ENCODE results near the gene FBXO27. TPM values are rescaled to one million over a fixed set of nuclear protein-coding genes. Genes with fewer than 3 reads are reported as not detected.
"Not testable (repeated sequence)": the region's sequence is repeated elsewhere in the genome, so short reads cannot be mapped to it uniquely, and the experiment has no call there.

FBXO27 gene
- total RNA-seq, 1 donor: 7.2 TPM

DNA sequence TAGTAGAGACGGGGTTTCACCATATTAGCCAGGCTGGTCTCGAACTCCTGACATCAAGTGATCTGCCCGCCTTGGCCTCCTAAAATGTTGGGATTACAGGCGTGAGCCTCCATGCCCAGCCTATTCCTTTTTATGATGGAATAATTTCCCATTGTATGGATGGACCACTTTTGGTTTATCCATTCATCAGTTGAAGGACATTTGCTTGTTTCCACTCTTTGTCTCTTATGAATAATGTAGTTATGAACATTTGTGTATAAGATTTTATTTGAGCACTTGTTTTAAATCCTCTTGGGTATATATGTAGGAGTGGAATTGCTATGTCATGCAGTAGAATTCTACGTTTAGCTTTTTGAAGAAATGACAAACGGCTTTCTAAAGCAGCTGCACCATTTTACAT lies 23.3 kb downstream of the FBXO27 start:
- DNase-seq (ENCODE audit: low read depth): no peak
- TF ChIP-seq, protein P1, sequence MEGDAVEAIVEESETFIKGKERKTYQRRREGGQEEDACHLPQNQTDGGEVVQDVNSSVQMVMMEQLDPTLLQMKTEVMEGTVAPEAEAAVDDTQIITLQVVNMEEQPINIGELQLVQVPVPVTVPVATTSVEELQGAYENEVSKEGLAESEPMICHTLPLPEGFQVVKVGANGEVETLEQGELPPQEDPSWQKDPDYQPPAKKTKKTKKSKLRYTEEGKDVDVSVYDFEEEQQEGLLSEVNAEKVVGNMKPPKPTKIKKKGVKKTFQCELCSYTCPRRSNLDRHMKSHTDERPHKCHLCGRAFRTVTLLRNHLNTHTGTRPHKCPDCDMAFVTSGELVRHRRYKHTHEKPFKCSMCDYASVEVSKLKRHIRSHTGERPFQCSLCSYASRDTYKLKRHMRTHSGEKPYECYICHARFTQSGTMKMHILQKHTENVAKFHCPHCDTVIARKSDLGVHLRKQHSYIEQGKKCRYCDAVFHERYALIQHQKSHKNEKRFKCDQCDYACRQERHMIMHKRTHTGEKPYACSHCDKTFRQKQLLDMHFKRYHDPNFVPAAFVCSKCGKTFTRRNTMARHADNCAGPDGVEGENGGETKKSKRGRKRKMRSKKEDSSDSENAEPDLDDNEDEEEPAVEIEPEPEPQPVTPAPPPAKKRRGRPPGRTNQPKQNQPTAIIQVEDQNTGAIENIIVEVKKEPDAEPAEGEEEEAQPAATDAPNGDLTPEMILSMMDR (IDR thresholded peaks at IDR 0.05; ENCODE audit: insufficient read depth, low read length): no peak
- H3K4me3 ChIP-seq (ENCODE audit: low read depth, low read length): no peak overlapping the region

DNA sequence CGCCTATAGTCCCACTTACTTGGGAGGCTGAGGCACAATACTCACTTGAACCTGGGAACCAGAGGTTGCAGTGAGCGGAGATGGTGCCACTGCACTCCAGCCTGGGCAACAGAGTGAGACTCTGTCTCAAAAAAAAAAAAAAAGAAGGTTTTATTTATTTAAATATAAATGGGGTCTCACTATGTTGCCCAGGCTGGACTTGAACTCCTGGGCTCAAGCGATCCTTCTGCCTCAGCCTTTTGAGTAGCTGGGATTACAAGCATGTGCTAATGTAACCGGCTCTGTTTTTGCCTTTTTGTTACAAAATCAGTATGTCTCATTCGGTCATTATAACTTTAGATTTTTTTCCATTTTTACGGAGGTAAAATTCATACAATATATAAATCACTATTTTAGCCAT lies 24.2 kb downstream of the FBXO27 start:
- no peak for DNase-seq (ENCODE audit: low read depth)
- TF ChIP-seq, protein P1 (IDR thresholded peaks at IDR 0.05; ENCODE audit: insufficient read depth, low read length): no peak
- no peak overlapping the region for H3K4me3 ChIP-seq (ENCODE audit: low read depth, low read length)

DNA sequence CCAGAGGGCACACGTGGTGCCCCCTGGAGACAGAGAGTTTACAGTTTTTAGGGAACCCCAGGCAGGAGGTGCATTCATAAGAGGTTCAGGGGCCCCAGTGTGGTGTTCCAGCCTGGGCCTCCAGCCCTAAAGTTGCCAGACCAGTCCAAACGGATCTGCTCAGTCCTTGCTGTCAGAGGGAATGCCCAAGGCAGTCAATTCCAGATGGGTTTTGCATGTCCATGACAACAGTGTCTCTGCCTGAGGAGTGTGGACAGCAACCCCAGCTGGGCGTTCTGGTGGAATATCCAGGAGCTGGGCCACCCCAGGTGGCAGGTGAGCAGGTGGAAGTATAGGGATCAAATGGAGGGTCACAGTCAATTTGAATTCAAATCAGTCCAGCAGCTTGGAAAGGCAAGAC lies 25.3 kb downstream of the FBXO27 start:
- H3K4me3 ChIP-seq (ENCODE audit: low read depth, low read length): no peak overlapping the region
- TF ChIP-seq, protein P1 (IDR thresholded peaks at IDR 0.05; ENCODE audit: insufficient read depth, low read length): no peak
- no peak for DNase-seq (ENCODE audit: low read depth)

DNA sequence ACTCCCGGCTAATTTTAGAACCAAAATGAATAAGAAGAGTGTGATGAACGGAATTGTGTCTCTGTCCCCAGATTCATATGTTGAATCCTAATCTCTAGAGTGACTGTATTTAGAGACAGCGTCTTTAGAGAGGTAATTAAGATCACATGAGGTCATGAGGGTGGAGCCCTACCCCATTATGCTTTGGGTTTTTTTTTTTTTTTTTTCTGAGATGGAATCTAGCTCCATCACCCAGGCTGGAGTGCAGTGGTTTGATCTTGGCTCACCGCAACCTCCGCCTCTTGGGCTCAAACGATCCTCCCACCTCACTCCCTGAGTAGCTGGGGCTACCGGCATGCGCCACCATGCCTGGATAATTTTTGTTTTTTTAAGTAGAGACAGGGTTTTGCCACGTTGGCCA lies 27.9 kb downstream of the FBXO27 start:
- no peak for DNase-seq (ENCODE audit: low read depth)
- TF ChIP-seq, protein P1 (IDR thresholded peaks at IDR 0.05; ENCODE audit: insufficient read depth, low read length): no peak
- H3K4me3 ChIP-seq (ENCODE audit: low read depth, low read length): no peak overlapping the region

DNA sequence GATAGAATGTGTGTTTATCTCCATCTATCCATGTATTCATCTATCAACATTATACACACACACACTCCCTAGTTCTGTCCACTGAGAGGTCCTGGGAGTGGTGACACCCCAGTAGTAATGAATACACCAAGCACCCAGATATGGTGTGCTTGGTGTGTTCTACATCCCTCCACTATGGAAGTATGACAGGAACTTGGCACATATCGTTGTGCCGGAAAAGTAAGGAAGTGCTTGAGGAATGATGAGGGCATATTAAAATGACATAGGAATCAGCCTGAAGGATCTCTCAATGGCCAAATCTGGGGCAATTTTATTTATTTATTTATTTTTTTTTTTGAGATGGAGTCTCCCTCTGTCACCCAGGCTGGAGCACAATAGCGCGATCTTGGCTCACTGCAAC lies 28.6 kb downstream of the FBXO27 start:
- H3K4me3 ChIP-seq (ENCODE audit: low read depth, low read length): no peak overlapping the region
- no peak for DNase-seq (ENCODE audit: low read depth)
- TF ChIP-seq, protein P1 (IDR thresholded peaks at IDR 0.05; ENCODE audit: insufficient read depth, low read length): no peak

DNA sequence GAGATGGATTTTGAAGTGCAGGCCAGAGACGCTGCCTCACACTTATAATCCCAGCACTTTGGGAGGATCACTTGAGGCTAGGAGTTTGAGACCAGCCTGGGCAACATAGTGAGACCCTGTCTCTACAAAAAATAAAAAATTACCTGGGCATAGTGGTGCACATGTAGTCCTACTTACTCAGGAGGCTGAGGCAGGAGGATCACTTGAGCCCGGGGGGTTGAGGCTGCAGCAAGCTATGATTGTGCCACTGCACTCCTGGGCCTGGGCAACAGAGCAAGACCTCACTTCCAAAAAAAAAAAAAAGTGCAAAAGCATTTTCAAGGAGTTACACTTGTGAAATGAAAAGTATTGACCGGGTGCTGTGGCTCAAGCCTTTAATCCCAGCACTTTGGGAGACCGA lies 29.2 kb downstream of the FBXO27 start:
- TF ChIP-seq, protein P1 (IDR thresholded peaks at IDR 0.05; ENCODE audit: insufficient read depth, low read length): no peak
- H3K4me3 ChIP-seq (ENCODE audit: low read depth, low read length): no peak overlapping the region
- DNase-seq (ENCODE audit: low read depth): no peak

DNA sequence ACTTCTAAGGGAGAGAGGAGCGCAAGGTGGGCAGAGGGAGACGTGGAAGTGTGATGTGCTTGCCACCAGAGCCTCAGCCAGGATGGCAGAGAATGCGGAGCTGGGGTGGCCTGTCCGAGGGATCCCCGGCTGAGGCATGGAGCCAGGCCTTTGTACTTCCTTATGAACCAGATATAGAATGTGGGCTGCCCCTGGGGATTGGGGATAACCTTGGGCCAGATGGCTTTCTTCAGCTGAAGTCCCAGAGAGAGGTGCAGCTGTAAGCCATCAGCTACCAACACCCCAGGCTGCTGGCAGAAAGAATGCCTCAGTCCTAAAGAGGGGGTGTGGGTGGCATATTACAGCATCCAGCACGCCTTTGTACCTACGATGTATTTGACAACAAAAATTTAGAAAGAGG lies 31.3 kb downstream of the FBXO27 start:
- no peak for DNase-seq (ENCODE audit: low read depth)
- TF ChIP-seq, protein P1 (IDR thresholded peaks at IDR 0.05; ENCODE audit: insufficient read depth, low read length): no peak
- H3K4me3 ChIP-seq (ENCODE audit: low read depth, low read length): no peak overlapping the region

DNA sequence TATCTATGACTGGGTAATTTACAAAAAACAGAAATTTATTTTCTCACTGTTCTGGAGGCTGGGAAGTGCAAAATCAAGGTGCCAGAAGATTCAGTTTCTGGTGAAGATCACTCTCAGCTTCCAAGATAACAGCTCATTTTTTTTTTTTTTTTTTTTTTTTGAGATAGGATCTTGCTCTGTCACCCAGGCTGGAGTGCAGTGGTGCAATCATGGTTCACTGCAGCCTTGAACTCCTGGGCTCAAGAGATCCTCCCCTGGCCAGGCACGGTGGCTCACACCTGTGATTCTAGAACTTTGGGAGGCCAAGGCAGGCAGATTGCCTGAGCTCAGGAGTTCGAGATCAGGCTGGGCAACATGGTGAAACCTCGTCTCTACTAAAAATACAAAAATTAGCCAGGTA lies 34.8 kb downstream of the FBXO27 start:
- H3K4me3 ChIP-seq (ENCODE audit: low read depth, low read length); DNase-seq (ENCODE audit: low read depth): not testable (repeated sequence)
